HL-60 (cell line): ENCODE data around the gene HCRT.
"Not testable (repeated sequence)": the region's sequence is repeated elsewhere in the genome, so short reads cannot be mapped to it uniquely, and the experiment has no call there.

Experiments used
- DNase-seq, 2 experiments: peaks; one replicate each; pipeline ENCODE4 v3.0.0-alpha.2; 2010 to 2020; ENCODE audit warnings: low read depth in 1 of 2, low spot score in 1 of 2
- H3K27ac ChIP-seq: fragments of 250-450 bp; sonication (Bioruptor Pico); replicated peaks from 2 replicates; pipeline ENCODE4 v1.5.1; 2020; ENCODE audit warnings: mild to moderate bottlenecking, moderate library complexity
- H3K27me3 ChIP-seq: fragments of 250-450 bp; sonication (Bioruptor Pico); 2 replicates; pipeline ENCODE4 v1.5.1; 2021; ENCODE audit warnings: mild to moderate bottlenecking, moderate library complexity; ENCODE audit not compliant: insufficient read depth, poor library complexity, severe bottlenecking
- H3K4me3 ChIP-seq: replicated peaks from 2 replicates; pipeline ENCODE4 v1.5.1; 2011; ENCODE audit warnings: mild to moderate bottlenecking, control low read depth, low read length; ENCODE audit not compliant: insufficient read depth
- GABPA ChIP-seq: IDR thresholded peaks from 2 replicates; pipeline ENCODE4 v1.6.1; 2012; ENCODE audit warnings: low read depth
- POLR2AphosphoS5 ChIP-seq: IDR thresholded peaks from 2 replicates; pipeline ENCODE4 v1.6.1; 2012; ENCODE audit warnings: low read depth
- REST ChIP-seq: IDR thresholded peaks from 2 replicates; pipeline ENCODE4 v1.6.1; 2012; ENCODE audit warnings: low read depth; ENCODE audit not compliant: insufficient replicate concordance
- SPI1 ChIP-seq: IDR thresholded peaks from 2 replicates; pipeline ENCODE4 v1.6.1; 2012; ENCODE audit warnings: low read depth, mild to moderate bottlenecking, borderline replicate concordance
- TF ChIP-seq, protein P1 (sequence below): IDR thresholded peaks from one replicate; pipeline ENCODE4 v1.5.1; 2011; ENCODE audit warnings: low read length, control low read depth, inconsistent platforms; ENCODE audit not compliant: insufficient read depth

Gene HCRT

GRCh38 chr17:42212382-42212781, 27.1 kb upstream of the HCRT start:
- TF ChIP-seq SPI1 (no peak), REST (no peak), GABPA (no peak), POLR2AphosphoS5 (no peak)
- TF ChIP-seq, protein P1, sequence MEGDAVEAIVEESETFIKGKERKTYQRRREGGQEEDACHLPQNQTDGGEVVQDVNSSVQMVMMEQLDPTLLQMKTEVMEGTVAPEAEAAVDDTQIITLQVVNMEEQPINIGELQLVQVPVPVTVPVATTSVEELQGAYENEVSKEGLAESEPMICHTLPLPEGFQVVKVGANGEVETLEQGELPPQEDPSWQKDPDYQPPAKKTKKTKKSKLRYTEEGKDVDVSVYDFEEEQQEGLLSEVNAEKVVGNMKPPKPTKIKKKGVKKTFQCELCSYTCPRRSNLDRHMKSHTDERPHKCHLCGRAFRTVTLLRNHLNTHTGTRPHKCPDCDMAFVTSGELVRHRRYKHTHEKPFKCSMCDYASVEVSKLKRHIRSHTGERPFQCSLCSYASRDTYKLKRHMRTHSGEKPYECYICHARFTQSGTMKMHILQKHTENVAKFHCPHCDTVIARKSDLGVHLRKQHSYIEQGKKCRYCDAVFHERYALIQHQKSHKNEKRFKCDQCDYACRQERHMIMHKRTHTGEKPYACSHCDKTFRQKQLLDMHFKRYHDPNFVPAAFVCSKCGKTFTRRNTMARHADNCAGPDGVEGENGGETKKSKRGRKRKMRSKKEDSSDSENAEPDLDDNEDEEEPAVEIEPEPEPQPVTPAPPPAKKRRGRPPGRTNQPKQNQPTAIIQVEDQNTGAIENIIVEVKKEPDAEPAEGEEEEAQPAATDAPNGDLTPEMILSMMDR = no peak
- Histone ChIP-seq H3K27me3 (no peaks in the 10 kb centered on the region), H3K4me3 (no peak overlapping the region), H3K27ac (no peak overlapping the region)
- DNase-seq = no peak

DNA sequence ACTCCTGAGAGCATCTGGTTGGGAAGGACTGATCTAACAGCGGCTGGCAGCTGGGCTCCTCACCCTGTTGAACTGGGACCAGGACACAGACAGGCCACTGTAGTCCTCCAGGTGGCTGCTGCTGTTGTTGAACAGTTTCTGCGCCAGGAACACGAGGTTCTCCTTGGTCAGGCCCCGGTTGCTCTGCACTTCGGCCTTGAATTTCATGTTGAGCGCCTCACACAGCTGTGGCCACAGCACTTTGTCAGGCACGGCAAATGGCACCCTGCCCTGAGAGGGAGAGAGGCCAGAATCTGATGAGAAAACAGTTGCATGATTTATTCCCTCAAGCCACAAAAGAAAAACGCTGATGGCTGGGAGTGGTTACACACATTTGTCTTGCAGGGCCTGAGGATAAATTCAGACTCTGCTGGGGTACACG, 26.7 kb upstream of the HCRT start:
- not testable (repeated sequence) for H3K27me3 ChIP-seq, H3K4me3 ChIP-seq, H3K27ac ChIP-seq, DNase-seq

- no peak for DNase-seq
- Histone ChIP-seq H3K27ac (no peak overlapping the region), H3K4me3 (no peak overlapping the region), H3K27me3 (no peaks in the 10 kb centered on the region)
- TF ChIP-seq GABPA (no peak), REST (no peak), POLR2AphosphoS5 (no peak), SPI1 (no peak)
- TF ChIP-seq, protein P1 = no peak
Observed at GRCh38 chr17:42210046-42210445, 24.8 kb upstream of the HCRT start.

DNA sequence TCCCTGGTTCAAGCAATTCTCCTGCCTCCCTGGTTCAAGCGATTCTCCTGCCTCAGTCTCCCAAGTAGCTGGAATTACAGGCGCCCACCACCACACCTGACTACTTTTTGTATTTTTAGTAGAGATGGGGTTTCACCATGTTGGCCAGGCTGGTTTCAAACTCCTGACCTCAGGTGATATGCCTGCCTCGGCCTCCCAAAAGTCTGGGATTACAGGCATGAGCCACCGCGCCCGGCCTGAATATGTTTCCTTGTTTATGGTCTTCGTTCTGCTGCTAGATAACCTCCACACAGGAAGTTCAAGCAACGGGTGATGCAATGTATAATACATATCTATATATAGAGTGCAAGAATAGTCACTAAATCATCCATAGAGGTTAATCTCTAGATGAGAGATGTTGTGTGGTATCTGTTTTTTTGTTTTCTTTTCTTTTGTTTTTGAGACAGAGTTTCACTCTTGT, 20.9 kb upstream of the HCRT start:
- peak overlapping the region; percentile 39 for H3K27ac ChIP-seq
- not testable (repeated sequence) for H3K27me3 ChIP-seq, H3K4me3 ChIP-seq
- peak in 1 of 2 experiments; percentile 32 for DNase-seq

DNA sequence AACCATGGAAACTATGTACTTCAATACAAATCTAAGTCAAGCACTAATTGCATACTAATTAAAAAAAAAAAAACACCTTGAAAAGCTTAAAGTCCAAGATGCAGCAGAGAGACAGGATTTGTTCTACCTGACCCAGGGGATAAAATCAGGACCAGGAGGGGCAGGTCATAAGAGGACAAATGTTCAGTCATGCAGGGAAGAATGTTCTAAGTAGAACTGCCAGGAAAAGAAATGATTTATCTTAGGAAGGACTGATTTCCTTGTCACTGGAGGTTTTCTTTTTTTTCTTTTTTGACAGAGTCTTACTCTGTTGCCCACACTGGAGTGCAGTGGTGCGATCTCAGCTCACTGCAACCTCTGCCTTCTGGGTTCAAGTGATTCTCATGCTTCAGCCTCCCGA, 18.1 kb upstream of the HCRT start:
- H3K27ac ChIP-seq = no peak overlapping the region
- no peak overlapping the region for H3K4me3 ChIP-seq
- TF ChIP-seq POLR2AphosphoS5 (no peak), REST (no peak), SPI1 (no peak), GABPA (no peak)
- TF ChIP-seq, protein P1 = no peak
- no peak for DNase-seq
- H3K27me3 ChIP-seq = no peaks in the 10 kb centered on the region
